ENCODE measurements around the gene CD4.

- TF ChIP-seq CTCF (conservative IDR thresholded peaks at IDR 0.05) (no peak), ZFX (IDR thresholded peaks at IDR 0.05) (no peak)
These were observed 25.1 kb upstream of the CD4 start for GRCh38 chr12:6764011-6764828.

Data from C4-2B (cell line).